ENCODE measurements around the gene SF1.

Gene SF1

DNA sequence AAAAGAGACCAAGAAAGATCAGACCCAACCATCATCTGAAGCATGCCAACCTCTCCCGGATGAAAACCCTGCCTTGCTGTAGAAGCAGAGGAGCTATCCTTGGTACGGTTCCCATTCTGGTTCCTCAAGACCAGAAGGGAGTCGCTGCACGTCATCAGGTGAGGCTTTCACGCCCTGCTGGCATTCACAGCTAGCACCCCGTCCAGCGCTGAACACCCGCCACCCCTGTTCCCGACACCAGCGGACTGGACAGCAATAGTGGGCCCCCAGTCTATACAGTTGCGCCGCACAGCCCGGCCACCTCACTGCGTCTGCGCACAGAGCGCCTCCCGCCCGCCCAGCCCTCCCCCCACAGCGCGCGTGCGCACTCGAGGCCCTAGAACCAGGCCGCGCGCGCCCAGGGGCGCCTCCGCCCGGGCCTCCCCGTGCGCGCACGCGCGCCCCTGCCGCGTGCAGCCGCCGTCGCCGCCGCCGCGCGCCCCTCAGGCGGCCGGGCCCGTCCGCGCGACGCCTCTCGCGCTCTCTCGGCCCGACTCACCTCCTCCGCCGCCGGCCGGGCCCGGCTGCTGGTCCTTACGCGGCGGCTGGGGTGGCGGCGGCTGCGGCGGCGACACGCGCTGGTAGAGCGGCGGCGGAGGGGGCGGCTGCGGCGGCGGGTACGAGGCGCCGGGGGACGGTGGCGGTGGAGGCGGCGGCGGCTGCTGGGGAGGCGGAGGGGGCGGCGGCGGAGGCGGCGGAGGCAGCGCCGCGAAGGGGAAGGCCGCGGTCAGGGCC lies 706 bp downstream of the SF1 start:
- DNase-seq = peak; percentile 94

DNA sequence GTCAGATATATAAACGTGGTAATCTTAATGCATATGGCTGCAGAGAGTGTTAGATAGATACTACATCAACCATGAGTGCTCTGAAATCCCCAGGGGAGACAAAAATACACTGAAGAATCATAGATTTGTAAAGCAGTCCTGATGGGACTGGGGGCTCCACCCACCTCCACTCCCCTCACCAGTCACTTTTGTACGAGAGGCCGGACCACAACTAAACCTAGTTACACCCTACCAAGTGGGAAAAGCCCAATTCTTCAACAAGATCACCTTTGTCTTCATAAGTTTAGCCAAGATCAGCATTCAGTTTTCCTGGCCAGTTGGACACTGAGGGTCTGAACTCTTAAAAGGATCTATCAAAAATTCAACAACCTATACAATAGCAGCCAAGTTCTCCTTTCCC lies 1.5 kb downstream of the SF1 start:
- no peak for DNase-seq

DNA sequence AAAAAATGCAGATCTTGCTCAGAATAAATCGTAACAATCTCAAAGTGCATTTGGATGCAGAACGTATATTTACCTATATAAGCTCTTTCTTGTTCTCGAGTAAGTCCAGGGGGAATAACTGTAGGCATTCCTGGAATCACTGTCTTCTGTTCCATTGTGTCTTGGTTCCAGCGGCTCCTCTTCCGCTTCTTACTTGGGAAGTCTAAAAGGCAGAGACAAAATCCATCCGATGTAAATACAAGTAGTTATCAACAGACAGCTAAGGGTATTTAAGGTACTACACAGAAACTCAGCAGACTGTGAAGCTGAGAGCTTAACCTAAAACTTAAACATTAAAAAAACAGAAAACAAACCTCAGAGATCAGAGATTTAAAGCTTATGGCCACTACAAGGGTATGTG lies 1.9 kb downstream of the SF1 start:
- no peak for DNase-seq

DNA sequence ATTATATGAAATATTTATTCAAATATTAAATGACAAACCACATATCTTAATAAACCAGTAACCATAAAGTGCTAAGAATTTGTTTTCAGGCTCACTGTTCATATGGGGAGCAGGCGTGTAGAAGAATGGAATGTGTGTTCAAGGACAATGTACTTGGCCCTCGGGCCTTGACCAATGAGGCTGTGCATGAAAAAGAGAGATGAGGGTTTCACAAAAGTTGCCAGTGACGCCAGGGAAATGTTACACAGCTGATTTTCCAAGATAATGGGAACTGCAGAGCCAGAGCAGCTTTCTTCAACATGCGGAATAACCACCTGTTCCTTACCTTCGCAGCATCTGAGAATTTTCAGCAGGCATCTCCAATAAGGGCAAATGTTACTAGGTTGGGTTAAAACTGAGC lies 4.2 kb downstream of the SF1 start:
- no peak for DNase-seq

DNA sequence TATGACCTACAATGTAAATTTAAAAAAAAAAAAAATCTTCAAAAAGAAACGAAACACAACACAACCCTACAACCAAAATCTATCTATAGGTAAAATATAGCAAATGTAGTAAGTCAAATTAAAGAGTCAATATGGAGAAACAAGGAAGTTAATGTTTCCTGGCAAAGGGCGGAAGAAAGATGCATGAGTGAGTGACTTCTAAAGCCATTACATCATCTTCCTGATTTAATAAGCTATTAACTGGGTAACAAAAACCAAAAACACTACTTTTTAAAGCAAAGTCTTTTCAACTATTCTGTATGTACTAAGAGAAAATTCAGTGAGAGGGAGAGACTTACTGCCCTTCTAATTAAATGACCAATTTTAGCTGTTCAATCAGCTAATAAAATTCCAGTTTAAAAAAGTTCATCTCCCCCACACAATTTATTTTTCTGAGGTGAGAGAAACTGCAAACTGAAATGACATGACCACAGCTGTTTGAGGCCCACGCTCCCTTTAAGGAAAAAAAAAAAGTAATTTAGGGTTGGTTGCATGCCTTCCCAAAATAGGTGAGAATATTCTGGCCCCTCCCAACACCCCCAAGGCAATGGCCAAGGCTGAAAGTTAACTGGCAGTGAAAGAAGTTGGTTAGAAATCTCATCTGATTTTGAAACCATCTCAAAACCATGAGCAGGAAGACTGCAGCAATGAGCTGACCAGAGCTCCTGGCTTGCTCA lies 5.9 kb downstream of the SF1 start:
- no peak for DNase-seq

DNA sequence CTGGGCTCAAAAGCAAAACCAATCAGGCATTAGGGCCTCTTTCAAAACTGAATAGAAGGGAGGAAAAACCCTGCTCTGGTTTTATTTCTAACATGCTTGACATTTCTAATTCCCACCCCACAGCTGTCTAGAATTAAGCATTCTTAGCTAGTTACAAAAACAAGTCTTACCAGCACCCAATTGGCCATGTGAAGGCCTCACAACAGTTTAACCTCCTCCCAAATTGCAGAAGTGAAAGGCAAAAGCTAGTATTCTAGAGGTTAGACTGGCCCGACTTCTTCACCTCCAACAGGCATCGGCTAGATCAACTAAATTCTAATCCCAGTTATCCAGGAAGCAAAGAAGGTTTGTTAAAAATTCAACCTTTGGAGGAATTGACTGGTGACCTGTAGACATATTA lies 6.5 kb downstream of the SF1 start:
- DNase-seq = no peak

DNA sequence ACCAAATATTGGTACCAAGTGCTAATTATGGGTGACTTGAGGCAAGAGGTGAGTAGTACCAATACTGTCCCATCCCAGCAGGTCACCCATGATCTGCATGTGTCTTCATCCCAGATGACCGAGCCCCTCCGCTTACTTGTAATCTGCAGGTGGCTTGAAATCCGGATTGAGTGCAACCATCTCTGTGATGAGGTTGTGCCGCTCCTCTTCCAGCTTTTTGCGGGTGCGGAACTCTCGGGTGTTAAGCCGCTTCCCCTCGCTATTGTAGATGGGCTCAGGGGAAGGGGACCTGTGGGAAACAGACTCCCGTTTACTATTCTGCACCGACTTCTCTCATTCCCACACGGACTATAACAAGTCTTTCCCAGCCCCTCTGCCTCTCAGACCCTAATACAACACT lies 8.2 kb downstream of the SF1 start:
- no peak for DNase-seq

DNA sequence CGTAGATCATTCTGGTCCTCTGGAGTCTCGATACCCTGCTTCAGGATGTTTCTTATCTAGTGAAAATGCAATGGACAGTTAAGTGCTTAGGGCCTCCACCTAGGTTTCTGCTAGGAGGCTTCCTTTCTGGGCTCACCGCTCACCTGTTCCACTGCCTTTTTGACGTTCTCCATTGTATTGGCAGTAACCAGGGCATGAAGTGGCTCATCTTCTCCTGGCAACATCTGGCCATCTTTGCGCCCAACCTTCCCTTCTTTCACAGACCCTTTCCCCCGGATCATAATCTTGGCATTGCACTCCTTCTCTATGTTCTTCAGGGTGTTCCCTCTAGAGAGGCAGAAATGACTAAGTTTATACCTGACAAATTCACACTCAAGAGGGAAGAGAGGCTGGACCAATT lies 9.1 kb downstream of the SF1 start:
- no peak for DNase-seq

DNA sequence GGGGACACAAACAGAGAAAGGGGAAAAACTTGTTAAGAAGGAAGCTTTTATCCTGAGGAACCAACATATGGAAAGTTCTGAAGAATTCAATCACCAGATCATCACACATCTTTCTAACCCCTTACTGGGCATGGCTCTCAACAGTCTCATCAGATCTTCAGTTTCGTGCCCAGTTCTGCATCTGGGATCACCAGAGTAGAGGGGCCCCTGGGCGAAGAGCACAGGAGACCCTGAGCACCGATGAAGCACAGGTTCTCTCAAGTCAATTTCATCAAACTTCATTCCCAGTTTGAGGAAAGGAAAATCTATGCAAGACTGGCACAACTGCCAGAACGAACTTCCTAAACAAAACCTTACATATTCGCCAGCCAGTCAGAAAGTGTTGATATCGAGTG lies 10.0 kb downstream of the SF1 start:
- DNase-seq = no peak

DNA sequence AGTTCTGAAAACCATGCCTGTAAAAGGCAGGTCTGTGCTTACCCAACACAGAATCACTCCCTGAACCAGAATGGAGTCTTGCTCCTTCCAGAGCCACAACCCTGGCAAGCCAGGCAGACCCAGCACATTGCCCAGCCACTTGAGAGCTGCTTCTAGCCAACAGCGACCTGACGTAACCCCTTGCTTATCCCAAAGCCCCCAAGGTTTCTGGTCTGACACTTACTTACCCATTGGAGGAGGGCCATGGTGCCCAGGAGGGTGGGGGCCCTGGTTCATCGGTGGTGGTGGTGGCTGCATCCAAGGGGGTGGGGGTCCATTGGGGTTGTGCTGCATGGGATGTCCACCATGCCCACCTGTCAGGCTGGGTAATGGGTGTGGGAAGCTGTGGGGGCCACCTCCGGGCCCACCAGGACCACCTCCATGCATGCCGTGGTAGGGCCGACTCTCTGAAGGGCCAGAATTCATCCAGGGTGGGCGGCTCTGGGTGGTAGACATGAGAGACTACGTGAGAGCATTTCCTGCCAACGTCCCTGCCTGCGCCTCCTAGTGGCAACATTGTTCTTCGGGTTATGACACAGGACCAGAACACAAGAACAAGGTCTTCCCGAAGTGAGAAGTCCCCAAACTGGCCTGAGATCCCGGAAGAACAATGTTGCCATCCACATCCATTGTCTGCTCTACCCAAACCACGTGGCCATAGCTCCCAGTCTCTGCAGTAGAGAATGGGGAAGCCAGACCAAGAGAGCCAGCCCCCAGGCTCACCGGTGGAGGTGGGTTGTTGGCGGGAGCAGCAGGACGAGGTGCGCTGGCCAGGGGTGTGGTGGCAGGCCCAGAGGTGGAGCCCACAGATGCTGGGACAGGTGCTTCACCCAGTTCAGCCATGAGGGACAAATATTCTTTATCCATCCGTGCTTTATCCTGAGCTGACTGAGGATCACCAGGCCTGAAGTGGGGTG lies 10.7 kb downstream of the SF1 start:
- peak; percentile 66 for DNase-seq

DNA sequence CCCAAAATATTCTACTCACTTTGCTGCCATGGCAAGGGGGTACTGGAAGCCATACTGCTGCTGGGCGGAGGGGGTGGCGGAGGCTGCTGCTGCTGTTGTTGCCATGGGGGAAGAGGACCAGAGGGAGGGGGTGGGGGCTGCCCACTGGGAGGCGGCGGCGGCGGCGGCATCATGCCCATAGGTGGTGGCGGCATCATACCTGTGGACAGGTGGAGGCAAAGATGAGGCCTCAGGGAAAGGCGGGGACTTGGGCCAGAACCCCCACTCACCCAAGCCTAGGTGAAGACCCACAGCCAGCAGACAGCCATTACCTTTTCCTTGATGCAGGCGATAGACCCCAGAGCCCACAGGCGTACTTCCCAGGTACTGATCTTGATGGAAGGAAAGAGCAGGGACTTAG lies 11.5 kb downstream of the SF1 start:
- no peak for DNase-seq

DNA sequence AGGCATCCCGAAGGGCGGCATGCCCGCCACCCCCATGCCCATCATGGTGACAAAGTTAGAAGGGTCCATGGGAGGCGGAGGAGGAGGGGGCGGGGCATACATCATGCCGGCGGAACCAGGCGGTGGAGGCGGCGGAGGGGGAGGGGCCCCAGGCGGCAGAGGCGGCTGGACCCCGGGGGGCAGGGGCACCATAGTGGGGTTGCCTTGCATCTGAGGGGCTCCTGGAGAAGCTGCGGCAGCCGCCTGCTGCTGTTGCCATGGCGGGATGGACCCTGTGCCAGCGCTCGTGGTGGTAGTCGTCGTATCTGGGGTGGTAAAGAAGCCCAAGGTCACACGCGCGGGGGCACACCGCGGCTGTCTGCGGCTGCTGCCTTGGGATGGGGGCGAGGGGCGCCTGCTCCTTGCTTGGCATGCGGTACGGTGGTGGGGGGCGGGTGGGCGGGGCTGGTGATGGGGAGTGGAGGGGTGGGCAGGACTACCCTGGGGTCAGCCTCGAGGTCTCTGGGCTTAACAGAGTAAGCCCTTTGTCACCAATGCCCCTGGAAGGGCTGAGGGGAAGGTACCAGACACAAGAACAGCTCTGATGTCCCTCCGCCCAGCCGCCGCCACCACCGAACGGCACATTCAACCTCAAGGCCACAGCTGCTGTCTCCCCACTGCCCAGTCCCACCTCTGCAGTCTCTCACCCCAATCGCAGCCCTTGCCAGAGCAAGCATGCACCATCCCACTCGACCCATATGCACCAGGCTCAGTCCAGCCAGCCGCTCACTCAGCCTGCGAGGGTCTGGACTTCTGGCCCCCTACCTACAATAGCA lies 12.3 kb downstream of the SF1 start:
- DNase-seq = no peak

DNA sequence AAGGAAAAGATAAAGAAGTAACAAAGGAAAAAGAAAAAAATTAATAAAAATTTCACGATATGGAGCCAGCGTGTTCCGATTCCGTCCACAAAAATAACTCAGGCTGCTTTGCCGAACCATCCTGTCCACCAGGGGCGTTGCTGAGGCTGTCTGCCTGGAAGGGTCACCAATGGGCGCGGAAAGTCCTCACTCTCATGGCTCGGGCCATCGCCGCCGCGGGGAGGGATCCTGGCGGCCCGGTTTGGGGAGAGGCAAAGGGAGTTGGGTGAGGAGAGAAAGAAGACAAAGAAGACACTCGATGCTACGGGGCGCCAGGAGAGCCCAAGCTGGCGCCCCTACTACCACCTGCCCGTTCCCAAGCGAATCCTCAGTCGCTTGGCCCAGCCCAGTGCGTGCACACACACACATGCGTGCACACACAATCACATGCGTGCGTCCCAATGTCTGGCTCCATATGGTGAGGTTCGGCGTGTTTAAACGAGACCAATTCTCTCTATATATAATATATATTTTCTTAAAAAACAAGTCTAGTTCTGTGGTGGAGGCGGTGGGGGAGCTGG lies 13.0 kb downstream of the SF1 start:
- DNase-seq = no peak

DNA sequence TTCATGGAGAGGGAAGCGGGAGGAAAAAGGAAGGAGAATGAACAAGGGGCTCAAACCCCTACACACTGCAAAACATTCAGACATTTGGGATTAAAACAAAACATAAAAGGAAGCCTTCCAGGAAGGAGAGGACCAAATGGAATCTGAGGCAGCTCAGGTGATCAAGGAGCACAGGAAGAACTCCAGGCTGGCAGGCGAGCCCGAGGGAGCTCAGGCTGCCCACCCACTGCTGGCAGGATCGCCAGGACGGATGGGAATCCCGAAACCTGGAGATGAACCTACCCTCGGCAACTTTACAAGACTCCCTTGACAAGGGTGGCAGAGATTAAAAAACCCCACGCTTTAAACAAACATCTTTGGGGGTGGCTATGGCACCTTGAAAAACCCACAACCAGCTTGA lies 13.6 kb downstream of the SF1 start:
- DNase-seq = no peak

DNA sequence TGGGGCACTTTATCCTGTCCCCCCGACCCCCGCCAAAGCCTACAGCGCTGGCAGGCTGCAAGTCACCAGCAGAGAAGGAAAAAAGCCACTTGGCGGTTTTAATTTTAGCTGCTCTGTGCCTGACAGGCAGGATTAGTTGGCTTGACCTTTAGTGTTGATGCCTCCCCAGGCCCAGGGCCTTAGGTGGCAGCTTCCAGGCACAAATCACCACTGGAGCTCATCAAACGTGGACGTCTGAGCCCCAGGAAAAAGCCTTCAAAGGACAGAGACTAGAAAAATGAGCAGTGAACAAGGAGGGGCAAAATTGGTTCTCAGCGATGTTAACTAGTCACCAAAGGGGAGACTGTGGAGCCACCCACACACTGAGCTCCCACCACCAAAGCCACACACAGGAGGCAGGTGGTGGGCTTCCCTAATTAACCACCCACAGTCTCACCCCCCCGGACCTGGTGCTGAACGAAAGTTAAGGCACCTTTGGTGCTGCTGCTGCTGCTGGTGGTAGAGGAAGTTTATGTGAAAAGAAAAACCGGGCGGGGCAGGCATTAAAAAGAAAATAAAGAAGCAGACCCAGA lies 14.2 kb downstream of the SF1 start:
- peak; percentile 34 for DNase-seq

DNA sequence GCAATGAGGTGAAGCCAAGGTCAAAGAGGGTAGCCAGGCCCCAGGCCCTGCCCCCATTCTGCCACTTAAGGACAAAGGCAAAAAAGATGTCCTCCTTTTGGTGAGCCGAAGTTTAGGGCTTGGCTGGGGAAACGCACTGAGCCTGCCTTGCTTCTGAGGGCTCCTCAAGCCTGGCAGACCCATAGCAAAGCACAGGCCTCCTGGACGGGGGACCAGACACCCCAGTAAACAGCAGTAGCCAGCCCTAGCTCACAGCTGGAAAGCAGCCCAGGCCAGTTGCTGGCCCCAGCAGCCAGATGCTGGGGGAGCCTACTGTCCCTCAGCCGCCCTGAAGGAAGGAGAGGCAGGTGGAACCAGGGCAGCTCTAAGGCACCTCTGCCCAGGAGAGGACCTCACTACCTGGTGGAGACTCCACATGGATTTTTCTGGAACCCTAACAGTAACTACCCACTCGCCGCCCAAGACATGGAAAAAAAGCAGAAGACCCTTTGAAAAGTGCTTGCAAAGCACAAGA lies 14.8 kb downstream of the SF1 start:
- DNase-seq = no peak

DNA sequence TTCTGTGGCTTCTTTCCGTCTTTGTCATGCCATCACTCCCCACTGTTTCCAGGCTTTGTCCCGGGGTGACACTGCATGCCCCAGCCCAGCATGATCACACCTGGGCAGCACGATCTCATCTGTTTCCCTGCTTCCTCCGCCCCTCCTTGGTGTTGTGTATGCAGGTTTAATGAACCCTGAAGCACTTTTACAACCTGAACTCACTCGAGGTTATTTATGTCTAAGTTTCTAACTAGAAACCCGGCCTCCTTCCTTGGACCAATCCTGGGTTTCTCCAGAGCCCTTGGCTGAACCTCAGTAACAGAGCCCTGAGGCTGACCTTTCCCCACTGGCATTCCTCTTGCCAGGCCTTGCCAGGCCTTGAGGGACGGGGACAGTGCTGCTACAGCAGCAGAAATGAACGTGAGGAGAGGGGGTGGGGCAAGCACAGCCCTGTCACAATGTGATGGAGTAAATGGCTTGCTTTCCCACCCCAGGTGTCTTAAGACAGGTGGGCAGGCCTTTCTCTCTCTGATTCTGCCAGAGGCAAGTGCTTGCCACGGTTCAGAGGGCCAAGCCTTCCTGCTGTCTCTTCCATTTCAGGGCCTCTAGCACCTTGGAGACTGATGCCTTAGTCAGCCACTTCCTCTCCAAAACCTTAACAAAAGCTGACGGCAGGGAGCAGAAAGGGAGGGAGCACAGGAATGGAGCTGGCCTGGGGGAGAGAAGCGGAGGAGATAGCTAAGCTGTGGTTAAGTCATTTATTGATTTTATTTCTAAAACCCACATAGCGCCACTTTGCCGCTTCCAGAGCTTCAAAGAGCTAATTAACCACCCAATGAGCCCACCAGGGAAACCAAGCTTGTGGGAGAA lies 15.4 kb downstream of the SF1 start:
- DNase-seq = peak; percentile 94

DNA sequence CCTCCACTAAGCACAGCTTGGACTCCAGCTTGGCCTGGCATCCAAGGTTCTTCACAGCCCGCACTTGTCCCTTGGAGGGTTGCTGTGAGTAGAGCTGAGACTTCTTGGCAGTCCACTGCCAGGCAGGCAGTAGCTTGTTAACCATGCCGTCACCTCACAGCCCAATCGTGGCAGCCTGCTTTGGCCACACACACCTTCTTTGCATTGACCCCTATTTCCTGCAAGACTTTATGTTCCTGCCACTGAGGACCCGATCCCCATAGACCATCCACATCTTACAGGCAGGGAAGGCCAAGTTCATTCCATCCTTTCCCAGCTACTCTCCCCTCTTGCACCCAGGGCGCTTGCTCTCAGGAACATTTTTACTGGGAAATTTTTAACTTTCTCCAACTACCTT lies 16.1 kb downstream of the SF1 start:
- peak; percentile 46 for DNase-seq

DNA sequence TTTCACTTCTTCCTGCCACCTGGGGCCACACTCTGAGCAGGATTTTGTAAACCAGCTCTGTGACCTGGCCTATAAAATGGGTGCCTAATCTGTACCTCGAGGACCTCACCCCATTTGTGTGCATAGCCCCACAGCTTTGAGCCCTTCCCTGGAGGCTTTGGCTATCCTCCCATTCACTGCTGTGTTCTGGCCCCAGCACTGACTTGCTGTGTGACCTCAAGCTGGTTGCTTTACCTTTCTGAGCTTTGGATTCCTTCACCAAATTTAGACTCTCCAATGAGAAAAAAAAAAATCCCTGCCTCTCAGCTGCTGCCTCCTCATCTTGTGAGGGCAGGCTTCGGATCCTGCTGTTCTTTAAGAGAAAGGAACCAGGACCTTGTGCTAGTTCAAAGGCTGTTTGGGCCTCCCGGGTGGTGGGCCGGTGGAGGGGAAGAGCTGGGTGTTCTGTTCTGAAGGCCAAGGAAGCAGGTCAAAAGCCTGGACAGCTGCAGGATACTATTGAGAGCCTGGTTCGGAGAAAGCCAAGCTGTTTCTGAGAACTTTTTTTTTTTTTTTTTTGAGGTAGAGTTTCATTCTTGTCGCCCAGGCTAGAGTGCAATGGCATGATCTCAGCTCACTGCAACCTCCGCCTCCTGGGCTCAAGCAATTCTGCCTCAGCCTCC lies 17.5 kb downstream of the SF1 start:
- no peak for DNase-seq

All from NCI-H69 (cell line).